AG04449 (cell line): ENCODE measurements around the gene PNPT1.
A peak's percentile ranks its signal among the peaks of the same experiment; 100 is the strongest.
"Not testable (repeated sequence)": the region's sequence is repeated elsewhere in the genome, so short reads cannot be mapped to it uniquely, and the experiment has no call there.

Experiments used
- CTCF ChIA-PET: fragments of 350-600 bp; formaldehyde crosslinking; extraction: SDS; loops from one replicate; lab custom pipeline; 2021; ENCODE audit warnings: antibody characterized with exemption; lab: Yijun Ruan, JAX
- POLR2A ChIA-PET: fragments of 400-600, 350-600 bp; formaldehyde crosslinking; extraction: SDS; loops from one replicate; lab custom pipeline; 2020; ENCODE audit warnings: antibody characterized with exemption, inconsistent platforms; lab: Yijun Ruan, JAX
- DNase-seq: peaks from one replicate; pipeline ENCODE4 v3.0.0-alpha.2; 2010; ENCODE audit warnings: low read depth, low spot score
- H3K4me3 ChIP-seq: 2 replicates; pipeline ENCODE4 v1.5.1; 2011; ENCODE audit warnings: low read depth, mild to moderate bottlenecking, control low read depth, low read length
- TF ChIP-seq, protein P1 (sequence below): IDR thresholded peaks from one replicate; pipeline ENCODE4 v1.5.1; 2011; ENCODE audit warnings: mild to moderate bottlenecking, moderate library complexity, low read length, control low read depth, inconsistent platforms; ENCODE audit not compliant: insufficient read depth; ENCODE audit errors: missing control alignments

PNPT1 gene

DNA sequence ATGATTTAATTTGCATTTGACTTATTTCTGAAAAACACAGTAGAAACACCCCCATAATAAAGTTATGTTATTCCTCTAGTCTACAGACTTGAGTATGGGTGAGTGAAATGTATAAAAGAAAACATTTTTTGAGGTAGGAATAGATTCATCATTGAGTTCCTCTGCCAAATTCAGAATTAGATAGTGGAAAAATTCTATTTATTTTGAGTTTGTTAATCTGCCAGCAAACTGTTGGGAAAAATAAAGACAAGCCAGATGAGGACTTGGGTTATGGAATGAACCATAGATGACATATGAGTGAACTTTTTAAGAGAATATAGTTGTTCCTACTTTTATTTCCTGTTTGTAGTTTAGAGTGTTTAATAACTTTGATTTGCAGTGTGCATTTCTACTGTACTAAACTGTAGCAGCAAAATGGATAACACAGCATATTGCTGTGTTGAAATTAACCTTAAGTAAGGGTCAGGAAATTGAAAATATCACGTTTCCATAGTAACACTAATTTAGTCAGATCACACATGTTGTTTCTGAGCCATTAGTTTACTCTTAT is 35.6 kb upstream of the PNPT1 start:
- DNase-seq: no peak
- POLR2A ChIA-PET: no interaction called here
- CTCF ChIA-PET: interaction anchor here (1.0 to 5.5 kb wide), 3 partner anchors 10 to 401 kb away, joined by 3 to 32 read pairs (median 24); no protein-coding TSS in a partner anchor
- TF ChIP-seq, protein P1, sequence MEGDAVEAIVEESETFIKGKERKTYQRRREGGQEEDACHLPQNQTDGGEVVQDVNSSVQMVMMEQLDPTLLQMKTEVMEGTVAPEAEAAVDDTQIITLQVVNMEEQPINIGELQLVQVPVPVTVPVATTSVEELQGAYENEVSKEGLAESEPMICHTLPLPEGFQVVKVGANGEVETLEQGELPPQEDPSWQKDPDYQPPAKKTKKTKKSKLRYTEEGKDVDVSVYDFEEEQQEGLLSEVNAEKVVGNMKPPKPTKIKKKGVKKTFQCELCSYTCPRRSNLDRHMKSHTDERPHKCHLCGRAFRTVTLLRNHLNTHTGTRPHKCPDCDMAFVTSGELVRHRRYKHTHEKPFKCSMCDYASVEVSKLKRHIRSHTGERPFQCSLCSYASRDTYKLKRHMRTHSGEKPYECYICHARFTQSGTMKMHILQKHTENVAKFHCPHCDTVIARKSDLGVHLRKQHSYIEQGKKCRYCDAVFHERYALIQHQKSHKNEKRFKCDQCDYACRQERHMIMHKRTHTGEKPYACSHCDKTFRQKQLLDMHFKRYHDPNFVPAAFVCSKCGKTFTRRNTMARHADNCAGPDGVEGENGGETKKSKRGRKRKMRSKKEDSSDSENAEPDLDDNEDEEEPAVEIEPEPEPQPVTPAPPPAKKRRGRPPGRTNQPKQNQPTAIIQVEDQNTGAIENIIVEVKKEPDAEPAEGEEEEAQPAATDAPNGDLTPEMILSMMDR: no peak
- no peak overlapping the region for H3K4me3 ChIP-seq

DNA sequence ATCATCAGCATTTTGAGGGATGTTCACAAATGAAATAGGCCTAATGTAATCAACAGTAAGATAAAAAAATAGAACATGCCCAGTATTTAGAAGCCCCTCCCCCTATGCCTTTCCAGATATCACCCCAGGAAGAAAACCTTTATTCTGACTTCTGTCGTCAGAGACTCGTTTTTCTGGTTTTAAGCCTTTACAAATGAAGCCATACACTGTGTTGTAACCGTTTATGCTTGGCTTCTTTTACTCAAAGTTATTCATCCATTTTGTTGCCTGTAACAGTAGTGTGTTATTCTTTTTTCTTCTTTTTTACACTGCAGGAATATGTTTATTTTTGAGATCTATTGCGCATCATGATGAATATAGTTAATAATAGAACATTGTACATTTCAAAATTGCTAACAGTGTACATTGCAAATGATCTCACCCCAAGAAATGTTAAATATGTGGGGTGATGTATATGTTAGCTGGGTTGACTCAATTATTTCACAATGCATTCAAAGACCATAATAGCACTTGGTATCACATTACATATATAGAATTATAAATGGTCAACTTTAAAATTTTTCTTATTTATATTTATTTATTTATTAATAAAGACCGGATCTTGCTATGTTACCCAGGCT is 28.1 kb upstream of the PNPT1 start:
- POLR2A ChIA-PET: no interaction called here

DNA sequence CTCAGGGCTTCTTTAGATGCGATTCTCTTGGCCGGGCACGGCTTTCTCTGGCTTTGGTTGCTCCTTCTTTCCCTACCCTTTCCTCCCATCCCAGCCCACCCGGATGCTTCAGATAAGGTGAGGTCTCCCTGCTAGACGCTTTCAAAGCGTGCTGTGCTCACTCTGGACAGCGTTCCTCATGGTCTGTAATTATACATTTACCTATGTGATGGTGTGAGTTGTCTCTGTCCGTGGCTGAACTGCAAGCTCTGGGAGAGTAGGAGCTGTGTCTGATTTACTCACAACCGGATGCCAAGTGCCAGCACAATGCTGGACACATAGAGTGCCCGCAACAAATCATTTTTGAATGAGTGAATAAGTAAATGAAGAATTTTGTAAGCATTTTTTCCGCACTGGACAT is 26.8 kb upstream of the PNPT1 start:
- no peak for DNase-seq
- CTCF ChIA-PET: interaction anchor here (1.0 to 10.2 kb wide), 8 partner anchors 12 to 409 kb away, joined by 3 to 156 read pairs (median 34); no protein-coding TSS in a partner anchor
- POLR2A ChIA-PET: no interaction called here
- no peak overlapping the region for H3K4me3 ChIP-seq
- TF ChIP-seq, protein P1: no peak

More for the DNA sequence above, 28.1 kb upstream of the PNPT1 start:
- DNase-seq: no peak
- CTCF ChIA-PET: interaction anchor here (1.0 to 10.2 kb wide), 3 partner anchors 12 to 290 kb away, joined by 3 to 156 read pairs (median 36); no protein-coding TSS in a partner anchor
- H3K4me3 ChIP-seq: no peak overlapping the region
- TF ChIP-seq, protein P1: no peak

DNA sequence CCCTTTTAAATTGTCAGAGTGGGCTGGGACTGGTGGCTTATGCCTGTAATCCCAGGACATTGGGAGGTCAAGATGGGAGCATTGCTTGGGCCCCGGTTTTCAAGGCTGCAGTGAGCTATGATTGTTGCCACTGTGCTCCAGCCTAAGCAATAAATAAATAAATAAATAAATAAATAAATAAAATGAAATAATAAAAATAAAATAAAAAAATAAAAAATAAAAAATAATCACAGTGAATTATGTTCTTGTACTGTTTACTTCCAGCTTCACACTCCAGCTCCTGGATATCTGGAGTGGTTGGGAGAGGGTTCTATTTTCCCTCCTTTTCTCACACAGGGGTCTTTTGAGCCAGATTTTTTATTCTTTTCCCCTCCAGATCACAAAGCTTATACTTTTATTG is 26.2 kb upstream of the PNPT1 start:
- H3K4me3 ChIP-seq: no peak overlapping the region
- TF ChIP-seq, protein P1: no peak
- DNase-seq: no peak
- ChIA-PET POLR2A (no interaction called here), CTCF (interaction anchor here (1.0 to 10.2 kb wide), 13 partner anchors 8 to 409 kb away, joined by 3 to 156 read pairs (median 24); no protein-coding TSS in a partner anchor)

DNA sequence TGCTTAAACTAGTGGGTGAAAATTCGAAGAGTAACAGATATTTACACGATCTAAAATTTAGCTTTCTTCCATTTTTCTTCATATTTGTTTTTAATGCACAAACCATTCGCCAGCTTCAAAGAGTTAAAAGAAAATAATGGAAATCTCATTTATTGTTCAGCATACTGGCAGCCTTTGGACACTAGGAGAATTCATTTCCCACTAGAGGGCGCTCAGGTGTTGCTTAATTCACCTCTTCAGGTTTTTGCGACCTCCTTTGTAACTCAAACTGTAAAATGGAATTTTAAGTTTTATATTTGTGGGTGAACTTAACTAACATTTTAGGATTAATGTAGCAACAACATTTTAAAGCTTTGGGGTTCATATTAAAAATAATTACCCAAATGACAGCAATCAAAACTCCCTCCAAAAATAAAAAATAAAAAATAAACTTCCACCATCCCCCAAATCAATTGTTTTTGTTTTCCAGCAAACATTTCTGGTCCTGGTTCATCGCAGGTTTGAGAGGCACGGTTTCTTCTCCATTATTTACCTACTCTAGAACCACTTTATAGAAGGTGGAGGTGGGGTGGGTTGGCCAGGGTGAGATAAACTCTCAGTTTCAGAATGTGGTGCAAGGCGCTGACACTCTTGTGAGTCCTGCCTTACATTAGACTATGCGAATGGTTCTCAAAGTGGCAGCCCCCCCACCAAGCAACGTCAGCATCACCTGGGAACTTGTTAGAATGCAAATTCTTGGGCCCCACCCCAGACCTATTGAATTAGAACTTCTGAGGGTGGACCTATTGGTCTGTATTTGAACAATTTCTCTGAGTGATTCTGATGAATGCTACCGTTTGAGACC is 24.7 kb upstream of the PNPT1 start:
- peak; percentile 24 for DNase-seq
- TF ChIP-seq, protein P1: peak; percentile 64
- H3K4me3 ChIP-seq: no peak overlapping the region
- ChIA-PET CTCF (interaction anchor here (0.5 to 10.2 kb wide), 56 partner anchors 9 to 478 kb away, joined by 3 to 156 read pairs (median 5); no protein-coding TSS in a partner anchor), POLR2A (no interaction called here)

DNA sequence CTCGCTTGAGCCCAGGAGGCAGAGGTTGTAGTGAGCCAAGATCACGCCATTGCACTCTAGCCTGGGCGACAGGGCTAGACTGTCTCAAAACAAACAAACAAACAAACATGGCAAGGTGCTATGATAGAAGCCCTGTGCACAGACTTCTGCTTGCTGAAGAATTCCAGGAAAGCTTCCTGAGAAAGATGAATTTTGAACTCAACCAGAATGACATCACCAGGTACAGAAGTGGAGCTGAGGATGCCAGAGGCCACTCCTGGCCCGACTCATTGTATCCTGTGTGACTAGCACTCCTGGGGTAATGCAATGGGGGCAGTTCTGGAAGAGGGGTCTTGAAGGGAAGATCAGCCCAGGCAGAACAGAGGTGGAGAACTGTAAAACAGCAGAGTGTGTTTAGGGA is 22.0 kb upstream of the PNPT1 start:
- POLR2A ChIA-PET: no interaction called here
- DNase-seq: no peak
- CTCF ChIA-PET: interaction anchor here (0.8 to 10.2 kb wide), 6 partner anchors 16 to 413 kb away, joined by 3 to 156 read pairs (median 4); no protein-coding TSS in a partner anchor
- TF ChIP-seq, protein P1: no peak
- no peak overlapping the region for H3K4me3 ChIP-seq

DNA sequence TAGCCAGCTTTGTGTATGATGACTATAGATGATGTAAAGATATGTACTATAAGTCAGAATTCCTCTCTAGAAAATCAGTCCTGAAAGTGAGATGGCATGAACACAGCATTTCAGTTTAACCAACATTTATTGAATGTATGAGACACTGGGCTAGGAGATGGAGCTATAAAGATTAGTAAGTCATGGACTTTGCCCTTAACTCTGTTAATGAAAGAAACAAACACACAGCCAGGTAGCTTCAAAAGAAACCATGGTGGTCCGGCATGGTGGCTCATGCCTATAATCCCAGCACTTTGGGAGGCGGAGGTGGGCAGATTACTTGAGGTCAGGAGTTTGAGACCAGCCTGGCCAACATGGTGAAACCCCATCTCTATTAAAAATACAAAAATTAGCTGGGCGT is 21.5 kb upstream of the PNPT1 start:
- CTCF ChIA-PET: interaction anchor here (0.8 to 10.2 kb wide), 7 partner anchors 15 to 414 kb away, joined by 3 to 156 read pairs (median 3); no protein-coding TSS in a partner anchor
- H3K4me3 ChIP-seq, POLR2A ChIA-PET, DNase-seq: not testable (repeated sequence)
